Uterus (tissue), 2 donors: ENCODE results near the gene DYNLT5.

Experiments used
- CTCF ChIP-seq, 4 experiments: fragments of 200-600 bp in 2 of 4; fragments of 450-650 bp in 2 of 4; sonication (generic) in 2 of 4; IDR thresholded peaks; one replicate each; pipeline ENCODE4 v1.5.1; 2016 to 2019; ENCODE audit warnings: antibody characterized with exemption in 4 of 4, mild to moderate bottlenecking in 2 of 4, moderate library complexity in 1 of 4
- POLR2A ChIP-seq, 2 donors: fragments of 450-650 bp; IDR thresholded peaks; one replicate each; pipeline ENCODE4 v1.6.1; 2016; ENCODE audit warnings: antibody characterized with exemption in 2 of 2, mild to moderate bottlenecking in 1 of 2, moderate library complexity in 1 of 2

GRCh38 chr1:66729119-66729518 lies 23.1 kb upstream of the DYNLT5 start:
- TF ChIP-seq CTCF (IDR thresholded peaks at IDR 0.05) (no peak), POLR2A (IDR thresholded peaks at IDR 0.05) (no peak)
